Inflammatory macrophage (primary cell): ENCODE measurements around the gene SRP14.
"Not testable (repeated sequence)": the region's sequence is repeated elsewhere in the genome, so short reads cannot be mapped to it uniquely, and the experiment has no call there.

Source experiments
- DNase-seq, 2 donors: peaks; one replicate each; pipeline ENCODE4 v3.0.0-alpha.2; 2020 to 2022
- total RNA-seq, 18 experiments: gene quantifications; one replicate each; lab custom pipeline; 2026; ENCODE audit warnings: mixed read lengths in 6 of 18, inconsistent platforms in 2 of 18; lab: John Stamatoyannopoulos, UW

The SRP14 gene, protein sequence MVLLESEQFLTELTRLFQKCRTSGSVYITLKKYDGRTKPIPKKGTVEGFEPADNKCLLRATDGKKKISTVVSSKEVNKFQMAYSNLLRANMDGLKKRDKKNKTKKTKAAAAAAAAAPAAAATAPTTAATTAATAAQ
- total RNA-seq, result 74.3 to 153 (median 110) reads per million in 18 experiments

DNA sequence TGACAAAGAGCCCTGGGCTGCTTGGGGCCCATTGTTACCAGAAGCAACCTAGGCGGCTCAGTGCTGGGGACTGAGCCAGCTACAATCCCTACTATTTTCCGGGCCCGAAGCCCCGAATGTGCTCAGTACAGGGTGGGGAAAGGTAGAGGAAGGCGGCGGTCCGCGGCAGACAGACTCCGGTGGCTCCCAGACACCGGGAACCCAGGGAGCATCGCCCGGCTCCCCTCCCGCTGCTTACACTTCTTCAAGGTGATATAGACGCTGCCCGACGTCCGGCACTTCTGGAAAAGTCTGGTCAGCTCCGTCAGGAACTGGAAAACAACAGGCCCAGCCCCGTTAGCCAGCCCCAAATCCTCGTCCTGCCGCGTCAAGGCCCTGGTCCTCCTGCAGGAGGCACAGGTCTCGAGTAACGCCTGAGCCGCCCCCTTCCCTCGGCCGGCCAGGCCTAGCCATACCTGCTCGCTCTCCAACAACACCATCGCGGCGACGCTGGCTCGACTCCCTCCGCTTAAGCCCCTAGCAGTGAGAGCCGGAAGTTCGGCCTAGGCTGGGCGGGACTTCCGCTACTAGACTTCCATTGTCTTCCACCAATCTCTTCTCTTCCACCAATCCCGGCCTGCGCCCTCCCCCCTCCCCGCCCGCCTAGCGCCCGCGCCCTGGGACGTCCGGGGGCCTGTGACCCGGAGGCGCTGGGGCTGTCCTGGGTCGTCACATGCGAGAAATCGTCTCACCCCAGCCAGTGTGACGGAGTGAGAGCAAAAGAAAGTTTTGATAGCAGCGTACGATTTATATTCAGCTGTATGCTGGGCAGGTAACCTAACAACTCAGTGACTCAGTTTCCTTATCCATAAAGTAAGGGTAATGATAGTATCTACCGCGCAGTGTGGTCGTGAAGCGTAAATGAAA lies at the start of gene SRP14:
TSS of gene SRP14 (minus strand) at position 544 of the 906 bp plus-strand sequence. CDS start at position 479, 65 bp downstream.
- peak; percentile 93 to 94 for DNase-seq

DNA sequence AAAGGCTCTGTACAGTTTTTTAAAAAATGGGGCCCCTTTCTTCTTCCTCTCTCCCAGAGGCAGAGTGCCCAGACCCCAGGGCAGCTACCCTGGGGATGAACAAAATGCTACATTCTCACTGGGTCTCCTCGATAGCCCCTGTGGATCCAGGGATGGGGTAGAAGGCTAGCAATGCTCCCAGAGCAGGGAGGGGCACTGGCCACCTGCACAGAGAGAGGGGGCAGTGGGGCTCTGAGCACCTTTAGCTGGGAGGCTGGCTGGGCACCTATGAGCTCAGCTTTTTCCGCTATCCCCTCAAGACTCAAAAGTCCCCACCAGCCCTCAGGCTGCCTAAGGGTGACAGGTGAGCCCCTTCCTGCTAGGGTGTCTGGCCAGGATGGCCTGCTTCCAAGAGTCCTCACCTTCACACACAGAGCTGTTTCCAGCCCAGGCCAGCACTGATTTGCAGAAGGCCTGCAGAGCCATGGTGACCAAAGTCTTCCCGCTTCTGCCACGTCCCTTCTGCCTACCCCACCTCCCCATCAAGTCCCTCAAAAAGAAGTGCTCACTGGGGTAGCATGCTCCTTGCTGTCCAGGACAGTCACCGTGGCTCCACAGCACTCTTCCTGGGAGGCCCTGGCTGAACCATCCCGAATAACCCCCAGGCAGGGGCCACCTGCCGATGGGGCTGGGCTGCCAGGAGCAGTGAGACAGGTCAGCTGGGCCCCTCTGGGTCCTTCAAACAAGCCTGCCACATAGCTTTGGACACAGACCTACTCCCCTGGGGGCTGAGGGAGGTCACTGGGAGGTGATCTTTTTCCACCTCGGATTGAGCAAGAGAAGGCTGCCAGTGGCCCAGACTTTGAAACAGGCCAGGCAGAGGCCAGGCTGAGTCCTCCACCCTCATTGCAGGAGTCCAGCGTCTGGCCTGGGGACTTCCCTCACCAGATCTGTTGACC lies 49.3 kb upstream of the SRP14 start:
- DNase-seq, result peak in 1 of 2 donors; percentile 24

DNA sequence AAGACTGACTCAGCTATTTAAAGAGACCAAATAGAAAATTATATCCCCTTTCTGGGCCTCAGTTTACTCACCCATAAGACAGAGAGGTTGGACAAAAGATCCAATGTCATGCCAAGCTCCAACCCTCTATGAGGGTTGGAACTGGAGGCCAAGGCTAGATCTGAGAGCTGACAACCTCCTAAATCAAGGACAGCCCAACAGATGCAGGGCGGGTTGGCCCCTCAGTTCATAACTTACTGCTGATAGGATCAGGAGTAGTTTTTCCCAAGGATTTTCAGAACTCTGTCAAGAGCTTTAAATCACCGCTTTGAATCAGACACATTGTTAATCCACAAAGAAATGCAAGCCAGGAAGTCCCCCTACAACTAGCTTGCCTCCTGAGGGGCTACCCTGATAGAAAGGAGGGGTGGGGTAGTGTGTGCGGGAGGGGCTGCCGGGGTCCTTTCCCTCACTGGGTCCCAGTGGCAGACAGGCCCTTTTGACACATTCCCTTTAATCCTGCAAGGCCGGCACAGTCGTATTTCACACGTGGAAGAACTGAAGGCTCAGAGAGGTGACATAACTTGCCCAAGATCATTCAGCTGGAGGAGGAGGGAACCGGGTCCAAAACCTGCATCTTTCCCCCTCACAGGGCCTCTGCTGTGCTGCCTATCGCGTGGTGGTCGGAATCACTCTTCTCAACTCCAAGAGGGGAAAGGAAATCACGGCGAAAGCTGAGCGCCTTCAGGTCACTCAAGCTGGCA lies 48.3 kb upstream of the SRP14 start:
- DNase-seq, result no peak

DNA sequence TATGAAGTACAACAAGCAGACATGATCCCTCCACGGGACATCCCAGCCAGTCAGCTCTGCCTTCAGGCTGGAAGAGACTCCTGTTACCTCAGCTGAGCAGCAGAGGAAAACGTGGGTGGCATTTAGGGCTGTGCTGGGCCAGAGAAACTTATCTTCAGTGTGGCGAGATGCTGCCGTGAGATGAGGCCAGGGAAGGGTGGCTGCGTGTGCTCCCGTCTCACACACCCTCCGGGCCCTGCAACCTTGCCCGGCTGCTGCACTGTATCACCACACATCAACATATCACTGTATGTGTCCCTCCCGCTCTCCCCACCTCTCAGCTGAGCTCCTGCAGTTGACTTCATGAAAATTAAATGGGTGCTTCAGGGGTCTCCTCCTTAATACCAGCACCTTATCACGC lies 46.3 kb upstream of the SRP14 start:
- DNase-seq, result no peak

DNA sequence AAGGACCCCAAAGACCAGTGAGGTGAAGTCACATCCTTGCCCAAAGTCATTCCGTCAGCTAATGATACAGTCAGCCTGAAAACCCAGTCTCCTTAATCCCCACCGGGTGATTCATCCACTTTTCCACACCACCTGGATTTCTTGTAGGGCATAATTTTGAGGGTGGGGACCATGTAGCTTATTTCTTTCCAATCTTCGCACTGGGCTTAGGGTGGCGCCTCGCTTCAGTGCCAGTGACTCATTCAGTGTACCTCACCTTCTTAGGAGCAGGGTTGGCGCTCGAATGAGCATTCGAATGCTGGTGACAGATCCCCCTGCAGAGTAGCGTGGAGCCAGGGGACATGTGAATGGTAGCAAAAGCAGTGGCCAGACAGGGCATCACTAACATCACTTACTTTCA lies 45.7 kb upstream of the SRP14 start:
- DNase-seq, result no peak

DNA sequence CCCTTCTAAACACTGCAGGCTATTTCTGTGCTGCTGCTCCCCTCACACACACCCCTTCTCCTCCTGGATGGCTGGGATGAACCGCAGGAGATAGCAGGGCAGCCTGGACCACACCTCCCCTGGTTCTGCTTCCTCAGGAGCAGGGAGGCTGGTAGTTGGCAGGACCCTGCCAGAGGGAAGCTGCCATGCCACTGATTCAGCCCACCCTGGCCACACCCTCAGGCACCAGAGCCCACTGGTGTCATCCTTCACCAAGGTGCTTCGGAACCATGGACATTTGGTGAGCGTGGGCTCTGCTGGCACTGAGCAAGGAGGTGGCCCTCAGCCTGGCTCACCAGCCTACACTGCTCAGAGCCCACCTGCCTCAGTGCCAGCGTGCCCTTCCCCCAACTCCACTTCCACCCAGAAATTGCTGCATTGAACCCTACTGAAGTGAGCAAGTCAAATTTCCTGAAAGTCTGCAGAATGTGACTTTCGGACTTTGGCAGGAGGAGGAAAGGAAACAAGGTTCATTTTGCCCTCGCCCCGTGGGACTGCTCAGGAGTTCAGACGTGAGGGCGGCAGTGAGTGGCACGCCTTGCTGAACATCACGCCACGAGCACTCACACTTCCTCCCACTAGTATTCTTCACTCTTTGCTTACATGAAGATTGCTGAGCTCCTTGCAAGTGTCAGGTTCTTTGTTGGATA lies 43.4 kb upstream of the SRP14 start:
- no peak for DNase-seq

DNA sequence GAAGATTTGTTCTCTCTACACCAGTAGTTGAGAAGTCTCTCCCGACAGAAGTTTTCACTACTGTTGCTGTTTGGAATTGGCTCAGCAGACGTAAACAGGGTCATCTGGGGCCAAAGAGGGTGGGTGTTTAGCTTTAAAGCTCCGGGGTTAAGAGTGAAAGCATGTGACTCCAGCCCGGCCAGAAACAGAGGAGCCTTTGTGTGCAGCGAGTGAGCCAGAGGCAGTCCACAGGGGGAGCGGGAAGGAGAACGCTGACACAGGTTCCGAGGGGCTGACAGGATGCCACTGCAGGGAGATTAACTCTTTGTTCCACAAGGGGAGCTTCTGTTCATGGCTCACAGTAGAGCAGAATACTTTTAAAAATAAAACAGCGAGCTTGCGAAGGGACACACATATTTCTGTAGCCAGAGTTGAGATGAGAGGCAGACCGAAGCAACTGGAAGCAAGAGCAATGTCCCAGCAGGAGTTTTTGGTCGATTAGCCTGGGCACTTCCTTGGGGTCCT lies 42.8 kb upstream of the SRP14 start:
- DNase-seq, result peak; percentile 76 to 87

DNA sequence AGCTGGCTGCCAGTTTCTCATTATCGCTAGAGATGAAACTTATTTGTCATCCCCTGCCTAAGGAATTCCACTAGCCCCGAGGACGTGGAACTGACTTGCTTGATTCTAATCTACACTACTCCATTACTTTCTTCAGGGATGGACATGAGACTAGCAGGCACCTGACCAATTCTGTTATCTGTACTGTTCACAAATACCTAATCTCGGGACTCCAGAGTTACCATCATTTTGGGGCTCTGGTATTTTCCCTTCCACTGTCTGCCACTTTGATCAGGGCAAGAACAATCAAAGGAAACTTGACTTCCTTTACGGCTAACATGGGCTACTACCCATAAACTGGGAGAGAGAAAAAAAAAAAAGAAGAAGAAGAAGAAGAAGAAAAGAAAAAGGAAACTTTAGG lies 41.9 kb upstream of the SRP14 start:
- DNase-seq, result no peak

DNA sequence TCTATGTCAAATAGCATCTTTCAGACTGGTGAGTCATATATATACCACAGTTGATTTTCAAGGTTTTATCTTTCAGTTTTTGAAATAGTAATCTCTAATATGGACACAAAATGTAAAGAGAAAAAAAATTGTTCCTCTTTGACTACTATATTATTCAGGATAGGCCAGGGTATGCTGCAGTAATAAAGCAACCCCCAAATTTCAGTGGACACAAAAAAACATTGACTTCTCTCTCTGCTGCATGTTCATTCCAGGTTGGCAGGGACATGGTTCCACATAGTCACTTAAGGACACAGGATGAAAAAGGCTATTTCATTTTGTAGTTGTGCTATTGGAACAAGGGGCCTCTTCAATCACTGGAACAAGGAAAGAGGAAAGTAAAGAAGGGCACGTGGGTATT lies 41.1 kb upstream of the SRP14 start:
- no peak for DNase-seq

DNA sequence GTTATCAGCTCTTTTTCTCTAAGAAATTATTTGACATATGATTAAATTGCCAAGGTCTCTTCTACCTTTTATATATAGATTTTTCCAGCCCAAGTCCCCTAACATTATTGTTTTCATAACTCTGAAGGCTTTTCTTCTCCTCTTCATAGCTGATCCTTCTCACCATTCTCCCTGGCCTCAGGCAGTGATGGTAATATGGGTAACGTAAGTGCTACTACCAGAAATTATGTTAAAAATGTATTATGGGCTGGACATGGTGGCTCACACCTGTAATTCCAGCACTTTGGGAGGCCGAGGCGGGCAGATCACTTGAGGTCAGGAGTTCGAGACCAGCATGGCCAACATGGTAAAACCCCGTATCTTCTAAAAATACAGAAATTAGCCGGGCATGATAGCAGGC lies 40.5 kb upstream of the SRP14 start:
- no peak for DNase-seq

DNA sequence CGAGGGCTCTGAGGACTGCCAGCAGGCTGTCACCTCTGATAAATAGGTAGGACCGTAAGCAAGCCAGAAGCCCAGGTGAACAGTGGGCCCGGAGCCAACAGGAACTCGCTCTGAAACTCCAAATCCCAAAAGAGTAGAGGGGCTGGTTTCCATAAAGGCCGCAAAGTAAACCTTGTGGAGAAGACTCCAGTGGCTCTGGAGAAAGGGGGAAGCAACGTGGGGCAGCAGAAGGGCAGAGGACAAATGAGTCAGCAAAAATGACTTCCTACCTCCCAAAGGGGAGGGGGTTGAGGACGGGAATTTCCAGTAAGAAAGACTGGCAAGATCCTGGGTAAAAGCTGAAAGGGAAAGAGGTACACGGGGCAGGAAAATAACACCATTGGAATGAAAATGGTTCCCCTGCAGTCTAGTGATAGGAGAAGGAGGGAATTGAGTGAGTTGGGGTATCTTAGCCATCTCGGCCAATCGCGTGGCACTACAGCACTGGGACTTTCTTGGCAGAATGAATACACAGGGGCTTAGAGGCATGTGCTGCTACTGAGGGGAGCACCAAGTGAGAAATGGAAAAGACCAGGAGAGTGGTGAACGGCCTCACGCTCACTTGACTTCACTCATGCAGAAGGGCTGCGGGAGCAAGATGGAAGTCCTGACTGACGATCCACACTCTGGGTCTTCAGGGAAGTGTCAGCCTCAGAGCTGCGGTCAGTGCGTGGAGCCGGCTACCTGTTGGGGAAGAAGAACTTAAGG lies 36.5 kb upstream of the SRP14 start:
- no peak for DNase-seq

DNA sequence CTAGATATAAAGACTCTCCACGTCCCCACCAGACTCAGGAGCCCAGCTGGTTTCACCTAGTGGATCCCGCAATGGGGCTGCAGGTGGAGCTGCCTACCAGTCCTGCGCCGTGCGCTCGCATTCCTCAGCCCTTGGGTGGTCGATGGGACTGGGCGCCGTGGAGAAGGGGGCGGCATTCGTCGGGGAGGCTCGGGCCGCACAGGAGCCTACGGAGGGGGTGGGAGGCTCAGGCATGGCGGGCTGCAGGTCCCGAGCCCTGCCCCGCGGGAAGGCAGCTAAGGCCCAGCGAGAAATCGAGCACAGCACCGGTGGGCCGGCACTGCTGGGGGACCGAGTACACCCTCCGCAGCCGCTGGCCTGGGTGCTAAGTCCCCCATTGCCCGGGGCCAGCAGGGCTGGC lies 35.7 kb upstream of the SRP14 start:
- DNase-seq, result not testable (repeated sequence)

DNA sequence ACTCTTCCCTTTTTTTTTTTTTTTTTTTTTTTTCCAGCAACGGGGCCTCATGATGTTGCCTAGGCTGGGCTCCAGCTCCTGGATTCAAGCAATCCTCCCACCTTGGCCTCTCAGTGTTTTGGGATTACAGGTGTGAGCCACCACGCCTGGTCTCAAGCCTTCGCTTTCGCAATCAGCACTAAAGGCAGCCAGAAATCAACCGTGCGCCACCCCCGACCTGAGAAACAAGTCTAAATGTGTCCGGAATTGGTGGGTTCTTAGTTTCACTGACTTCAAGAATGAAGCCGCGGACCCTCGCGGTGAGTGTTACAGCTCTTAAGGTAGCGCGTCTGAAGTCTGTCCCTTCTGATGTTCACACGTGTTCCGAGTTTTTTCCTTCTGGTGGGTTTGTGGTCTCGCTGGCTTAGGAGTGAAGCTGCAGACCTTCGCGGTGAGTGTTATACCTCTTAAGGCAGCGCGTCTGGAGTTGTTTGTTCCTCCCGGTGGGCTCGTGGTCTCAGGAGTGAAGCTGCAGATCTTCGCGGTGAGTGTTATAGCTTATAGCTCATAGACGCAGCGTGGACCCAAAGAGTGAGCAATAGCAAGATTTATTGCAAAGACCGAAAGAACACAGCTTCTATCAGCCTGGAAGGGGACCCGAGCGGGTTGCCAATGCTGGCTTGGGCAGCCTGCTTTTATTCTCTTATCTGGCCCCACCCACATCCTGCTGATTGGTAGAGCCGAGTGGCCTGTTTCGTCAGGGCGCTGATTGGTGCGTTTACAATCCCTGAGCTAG lies 34.9 kb upstream of the SRP14 start:
- DNase-seq, result not testable (repeated sequence)

DNA sequence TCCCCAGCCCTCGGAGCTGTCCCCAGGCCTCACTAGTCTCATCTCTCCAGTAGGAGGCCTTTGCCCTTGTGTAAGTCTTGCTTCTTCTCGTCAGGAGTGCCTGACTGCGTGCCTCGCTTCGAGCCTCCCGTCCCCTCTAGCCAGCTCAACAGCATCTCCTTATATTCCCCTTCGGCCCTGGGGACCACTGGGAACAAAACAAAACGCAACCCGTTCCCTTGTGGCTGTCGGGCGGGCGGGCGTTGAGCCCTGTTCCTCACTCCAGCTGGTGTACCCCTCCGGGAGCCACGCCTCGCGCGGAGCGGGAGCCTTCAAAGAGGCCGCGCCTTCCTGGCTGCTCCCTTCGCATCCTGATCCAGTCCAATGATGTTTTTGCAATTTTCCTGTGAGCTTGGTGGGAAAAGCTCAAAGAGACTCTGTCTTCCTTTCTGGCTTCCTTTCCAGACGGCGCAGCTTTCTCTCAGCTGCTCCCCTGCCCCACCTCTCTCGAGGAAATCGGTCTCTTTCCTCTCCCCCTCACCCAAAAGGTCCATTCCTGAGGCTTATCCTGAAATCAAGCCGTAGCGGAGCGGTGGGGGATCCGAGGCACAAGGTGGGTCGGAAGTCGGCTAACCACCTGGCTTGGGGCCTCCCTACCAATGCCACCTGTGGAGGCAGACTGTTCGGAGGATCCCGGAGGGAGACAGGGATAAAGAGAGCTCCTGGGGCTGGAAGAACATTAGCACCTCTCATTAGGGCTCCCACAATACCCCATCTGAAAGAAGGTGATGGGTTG lies 33.4 kb upstream of the SRP14 start:
- no peak for DNase-seq

DNA sequence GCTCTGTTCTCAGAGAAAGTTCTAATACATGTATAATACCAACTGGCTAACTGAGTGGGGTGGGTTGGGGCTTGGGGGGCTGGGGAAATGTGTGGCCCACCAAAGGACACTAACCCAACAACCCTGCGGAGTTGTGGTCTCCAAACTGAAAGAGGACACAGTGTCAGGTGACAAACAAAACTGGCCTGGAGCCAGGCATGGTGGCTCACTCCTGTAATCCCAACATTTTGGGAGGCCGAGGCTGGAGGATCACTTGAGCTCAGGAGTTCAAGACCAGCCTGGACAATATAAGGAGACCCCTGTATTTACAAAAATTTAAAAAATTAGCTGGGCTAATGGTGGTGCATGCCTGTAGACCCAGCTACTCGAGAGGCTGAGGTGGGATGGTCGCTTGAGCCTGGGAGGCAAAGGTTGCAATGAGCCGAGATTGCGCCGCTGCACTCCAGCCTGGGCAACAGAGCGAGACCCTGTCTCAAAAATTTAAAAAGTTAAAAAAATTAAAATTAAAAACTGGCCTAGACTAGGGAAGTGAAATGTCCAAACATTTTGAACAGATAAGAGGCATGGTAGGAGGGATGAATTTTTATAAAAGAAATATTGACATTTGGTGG lies 31.7 kb upstream of the SRP14 start:
- no peak for DNase-seq

DNA sequence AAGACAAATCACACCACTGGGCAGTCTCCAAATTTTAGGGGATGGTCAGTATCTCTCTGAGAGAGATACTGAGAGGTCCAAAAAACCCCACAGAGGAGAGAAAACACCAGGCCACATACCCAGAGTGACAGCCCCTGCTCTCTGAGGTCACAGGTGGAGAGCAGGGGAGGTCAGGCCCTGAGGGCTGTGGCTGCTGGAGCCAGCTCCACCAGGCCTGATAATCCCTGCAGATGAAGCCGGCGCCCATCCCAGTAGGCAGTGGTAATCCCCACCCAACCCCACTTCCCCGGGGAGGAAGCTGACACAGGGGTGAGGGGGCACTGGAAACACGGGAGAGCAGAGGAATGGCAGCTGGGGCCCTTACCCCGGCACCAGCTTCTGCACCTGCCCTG lies 31.2 kb upstream of the SRP14 start:
- no peak for DNase-seq

DNA sequence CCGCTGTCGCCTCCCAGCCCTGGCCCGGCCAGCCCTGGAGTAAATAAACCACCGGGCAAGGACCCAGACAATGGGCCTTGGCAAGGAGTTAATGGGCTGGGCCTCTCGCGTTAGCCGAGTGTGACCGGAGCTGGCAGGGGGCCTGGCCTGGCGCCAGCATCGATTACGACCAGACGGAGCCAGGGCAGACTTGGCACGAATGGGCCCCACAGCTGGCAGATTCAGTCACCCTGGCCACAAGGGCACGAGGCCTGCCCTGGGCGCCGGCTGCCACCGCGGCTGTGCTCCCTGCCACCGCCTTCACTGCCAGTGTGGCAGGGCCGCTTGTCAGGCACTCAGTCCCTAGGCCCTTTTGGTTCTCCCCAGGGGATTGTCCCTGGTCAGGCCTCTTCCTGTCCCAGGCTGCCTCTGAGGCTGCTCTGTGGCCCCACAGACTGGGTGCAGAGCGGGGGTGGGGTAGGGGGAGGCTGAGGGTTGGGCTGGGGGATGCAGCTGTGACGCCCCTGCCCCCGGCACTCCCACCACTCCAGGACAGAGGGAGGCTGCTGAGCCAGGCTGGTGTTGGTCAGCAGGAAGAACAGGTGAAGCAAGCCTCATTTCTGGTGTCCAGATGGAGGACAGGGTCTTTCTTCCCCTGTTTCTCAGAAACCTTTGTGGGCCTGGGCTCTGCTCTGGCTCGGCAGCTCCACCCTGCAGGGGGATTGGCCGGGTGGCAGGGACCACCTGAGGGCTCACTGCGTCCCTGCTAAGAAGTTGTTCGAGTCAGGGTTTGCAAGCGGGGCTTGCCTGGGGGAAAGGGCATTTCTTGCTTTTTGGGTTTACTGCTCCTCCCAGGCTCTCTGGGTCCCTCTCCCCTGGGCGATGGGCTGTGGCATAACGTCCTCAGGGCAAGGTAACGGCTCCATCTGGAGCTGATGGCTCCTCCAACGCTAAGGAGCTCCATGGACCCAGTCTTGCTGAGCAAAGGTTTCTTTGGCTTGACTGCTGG lies 30.5 kb upstream of the SRP14 start:
- DNase-seq, result no peak
